ENCODE data around the gene IRF4. TPM values are rescaled to one million over a fixed set of nuclear protein-coding genes. Genes with fewer than 3 reads are reported as not detected.

IRF4 gene
- total RNA-seq, 3 donors from 2014 or later, result 2.8 to 10.5 (median 4.5) TPM

DNA sequence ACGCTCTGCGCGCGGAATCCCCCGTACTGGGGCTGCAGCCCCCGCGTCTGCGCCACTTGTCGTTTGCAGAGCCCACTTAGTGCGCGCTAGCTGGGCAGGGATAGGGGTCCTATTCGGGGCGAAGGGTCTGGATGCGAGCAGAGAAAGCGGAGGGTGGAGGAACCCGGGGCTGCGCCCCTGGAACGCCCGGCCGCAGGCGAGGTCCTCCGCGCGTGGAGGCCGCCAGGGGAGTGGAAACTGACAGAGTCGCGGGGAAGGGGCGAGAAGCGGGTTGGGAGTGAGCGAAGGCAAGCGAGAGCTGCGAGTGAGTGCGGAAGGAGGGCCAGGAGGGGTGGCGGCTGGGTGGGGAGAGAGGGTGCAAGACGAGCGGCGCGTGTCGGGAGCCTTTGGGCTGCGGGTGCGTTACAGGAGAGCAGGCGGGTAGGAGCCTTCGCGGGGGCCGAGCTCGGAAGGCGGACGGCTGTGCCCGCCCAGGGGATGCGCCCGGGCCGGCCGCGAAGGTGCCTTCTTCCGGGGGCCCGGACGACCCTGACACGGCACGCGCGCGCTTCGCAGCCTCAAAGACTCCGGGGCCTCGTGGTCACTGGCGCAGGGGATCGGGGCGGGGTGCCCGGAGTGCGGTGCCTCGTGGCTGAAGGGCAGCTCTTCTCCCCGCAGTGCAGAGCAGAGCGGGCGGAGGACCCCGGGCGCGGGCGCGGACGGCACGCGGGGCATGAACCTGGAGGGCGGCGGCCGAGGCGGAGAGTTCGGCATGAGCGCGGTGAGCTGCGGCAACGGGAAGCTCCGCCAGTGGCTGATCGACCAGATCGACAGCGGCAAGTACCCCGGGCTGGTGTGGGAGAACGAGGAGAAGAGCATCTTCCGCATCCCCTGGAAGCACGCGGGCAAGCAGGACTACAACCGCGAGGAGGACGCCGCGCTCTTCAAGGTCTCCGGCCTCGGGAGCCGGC is 1.2 kb downstream of the IRF4 start:
- TF ChIP-seq CTCF (IDR thresholded peaks at IDR 0.05), result no peak
- Histone ChIP-seq H3K4me3 (peak overlapping the region; percentile 12), H3K4me1 (ENCODE audit: low read depth) (peaks cover 12% of the 10 kb centered on the region), H3K9me3 (no peaks in the 10 kb centered on the region), H3K36me3 (ENCODE audit: low read depth) (no peaks in the 10 kb centered on the region)
- ATAC-seq, result peak; percentile 18
- DNase-seq, result no peak
- intact Hi-C loops (cut with DNase I, micrococcal nuclease), result no loop called here

DNA sequence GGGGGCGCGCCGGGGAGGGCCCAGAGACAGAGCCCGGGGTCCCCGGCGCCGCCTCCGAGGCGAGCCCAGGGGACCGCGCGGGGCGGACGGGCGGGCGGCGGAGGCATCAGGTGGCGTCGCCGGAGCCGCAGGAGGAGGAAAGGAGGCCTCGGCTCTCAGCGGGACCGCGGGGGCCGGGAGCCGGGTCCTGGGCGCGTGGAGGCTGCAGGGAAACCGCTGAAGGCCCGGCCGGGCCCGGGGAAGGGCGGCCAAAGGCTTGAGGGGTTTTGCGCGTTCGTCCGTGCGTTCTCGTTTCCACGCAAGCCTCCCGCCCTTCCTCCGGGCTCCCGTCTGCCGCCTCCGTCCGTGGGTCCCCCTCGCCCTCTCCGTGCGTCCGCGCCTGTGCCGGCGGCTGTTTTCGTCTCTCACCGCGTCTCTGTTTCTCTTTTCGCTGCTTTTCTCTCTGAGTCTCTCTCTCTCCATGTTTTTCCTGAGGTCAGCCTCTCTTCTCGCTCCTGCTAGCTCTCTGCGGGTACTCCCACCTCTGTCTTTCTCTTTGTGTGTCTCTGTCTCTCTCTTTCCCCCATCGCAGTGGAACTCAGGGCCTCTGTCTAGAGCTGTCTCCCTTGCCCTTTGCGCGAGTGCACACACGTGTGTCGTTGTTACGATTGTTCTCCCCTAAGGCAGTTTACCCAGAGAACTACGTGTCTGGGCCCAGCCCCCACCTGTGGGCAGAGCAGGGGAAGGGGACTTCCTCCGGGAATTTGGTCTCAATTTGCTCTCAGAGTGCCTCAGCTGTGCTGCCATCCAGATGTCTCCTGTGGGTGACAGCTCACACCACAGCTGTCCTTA is 2.1 kb downstream of the IRF4 start:
- peaks cover 12% of the 10 kb centered on the region for H3K4me1 ChIP-seq (ENCODE audit: low read depth)
- no peaks in the 10 kb centered on the region for H3K9me3 ChIP-seq
- no peaks in the 10 kb centered on the region for H3K36me3 ChIP-seq (ENCODE audit: low read depth)
- no peak overlapping the region for H3K4me3 ChIP-seq
- peak; percentile 16 for ATAC-seq
- TF ChIP-seq CTCF (IDR thresholded peaks at IDR 0.05), result no peak
- no peak for DNase-seq
- intact Hi-C loops (cut with DNase I, micrococcal nuclease), result no loop called here

DNA sequence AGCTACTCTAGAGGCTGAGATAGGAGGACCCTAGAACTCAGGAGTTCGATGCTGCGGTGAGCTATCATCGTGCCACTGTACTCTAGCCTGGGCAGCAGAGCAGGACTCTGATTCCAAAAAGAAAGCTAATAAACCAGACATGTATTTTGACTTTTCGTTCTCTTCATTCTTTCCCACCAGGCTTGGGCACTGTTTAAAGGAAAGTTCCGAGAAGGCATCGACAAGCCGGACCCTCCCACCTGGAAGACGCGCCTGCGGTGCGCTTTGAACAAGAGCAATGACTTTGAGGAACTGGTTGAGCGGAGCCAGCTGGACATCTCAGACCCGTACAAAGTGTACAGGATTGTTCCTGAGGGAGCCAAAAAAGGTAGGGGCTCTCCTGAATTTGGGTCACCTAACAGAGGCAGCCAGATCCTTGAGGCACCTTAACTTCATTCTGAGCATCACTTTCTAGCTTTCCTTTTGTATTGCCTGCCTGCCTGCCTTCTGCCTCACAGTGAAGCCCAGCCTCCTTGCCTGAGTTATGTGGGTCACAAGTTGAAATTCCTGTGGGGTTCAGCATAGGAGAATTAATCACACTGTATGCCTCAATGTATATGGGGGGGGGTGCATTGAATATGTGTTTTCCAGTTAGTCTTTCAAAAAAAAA is 3.2 kb downstream of the IRF4 start:
- Histone ChIP-seq H3K36me3 (ENCODE audit: low read depth) (no peaks in the 10 kb centered on the region), H3K4me3 (no peak overlapping the region), H3K9me3 (no peaks in the 10 kb centered on the region), H3K4me1 (ENCODE audit: low read depth) (peaks cover 12% of the 10 kb centered on the region)
- DNase-seq, result no peak
- intact Hi-C loops (cut with DNase I, micrococcal nuclease), result no loop called here
- ATAC-seq, result no peak
- no peak for TF ChIP-seq CTCF (IDR thresholded peaks at IDR 0.05)

GRCh38 chr6:395432-396125 is 4.0 kb downstream of the IRF4 start:
- no peak for TF ChIP-seq CTCF (IDR thresholded peaks at IDR 0.05)
- ATAC-seq (no peak), DNase-seq (no peak)
- no peaks in the 10 kb centered on the region for H3K36me3 ChIP-seq (ENCODE audit: low read depth)
- no peak overlapping the region for H3K4me3 ChIP-seq
- H3K4me1 ChIP-seq (ENCODE audit: low read depth), result peaks cover 12% of the 10 kb centered on the region
- H3K9me3 ChIP-seq, result no peaks in the 10 kb centered on the region
- intact Hi-C loops (cut with DNase I, micrococcal nuclease), result no loop called here

- no peaks in the 10 kb centered on the region for H3K36me3 ChIP-seq (ENCODE audit: low read depth)
- H3K9me3 ChIP-seq, result no peaks in the 10 kb centered on the region
- H3K4me1 ChIP-seq (ENCODE audit: low read depth), result peaks cover 10% of the 10 kb centered on the region
- ATAC-seq (no peak), DNase-seq (no peak)
- no peak overlapping the region for H3K4me3 ChIP-seq
- TF ChIP-seq CTCF (IDR thresholded peaks at IDR 0.05), result no peak
- intact Hi-C loops (cut with DNase I, micrococcal nuclease), result no loop called here
Measured at GRCh38 chr6:396126-396520, 4.6 kb downstream of the IRF4 start.
